Chondrocyte (in vitro differentiated cells): ENCODE data around the gene AMER2. TPM values are rescaled to one million over a fixed set of nuclear protein-coding genes. Genes with fewer than 3 reads are reported as not detected.

ENCODE experiments used
- DNase-seq: peaks from one replicate; pipeline ENCODE4 v3.0.0; 2021; ENCODE audit warnings: mixed read lengths, low spot score
- H3K27ac Mint-ChIP-seq: one replicate; pipeline ENCODE4 v1.8.0; 2021; ENCODE audit warnings: mild to moderate bottlenecking, moderate library complexity, mixed read lengths; ENCODE audit not compliant: unreplicated experiment
- H3K27me3 Mint-ChIP-seq: 2 replicates; pipeline ENCODE4 v1.8.0; 2021; ENCODE audit warnings: low read depth, mixed read lengths
- H3K36me3 Mint-ChIP-seq: 2 replicates; pipeline ENCODE4 v1.8.0; 2021; ENCODE audit warnings: low read depth, mixed read lengths
- H3K4me1 Mint-ChIP-seq: 2 replicates; pipeline ENCODE4 v1.8.0; 2021; ENCODE audit warnings: low read depth, mild to moderate bottlenecking, mixed read lengths
- H3K4me3 Mint-ChIP-seq: one replicate; pipeline ENCODE4 v1.8.0; 2021; ENCODE audit warnings: mild to moderate bottlenecking, moderate library complexity, mixed read lengths; ENCODE audit not compliant: unreplicated experiment
- H3K9me3 Mint-ChIP-seq: 2 replicates; pipeline ENCODE4 v1.8.0; 2021; ENCODE audit warnings: low read depth, mixed read lengths
- CTCF ChIP-seq: fragments of 200-600 bp; sonication (generic); IDR thresholded peaks from 2 replicates; pipeline ENCODE4 v1.5.0; 2021; ENCODE audit warnings: antibody characterized with exemption, mild to moderate bottlenecking, moderate library complexity
- total RNA-seq: library from RNA; stranded (reverse); gene quantifications from 3 replicates; pipeline ENCODE4 v1.2.1, GENCODE V29; 2021

The AMER2 gene
- total RNA-seq, 1 donor from 2014 or later, result not detected

GRCh38 chr13:25147638-25148401 is 24.3 kb downstream of the AMER2 start:
- no peak for DNase-seq
- Mint-ChIP-seq H3K27me3 (peaks cover 37% of the 10 kb centered on the region), H3K36me3 (no peaks in the 10 kb centered on the region), H3K4me3 (no peak overlapping the region), H3K27ac (no peak overlapping the region), H3K4me1 (no peaks in the 10 kb centered on the region), H3K9me3 (no peaks in the 10 kb centered on the region)
- no peak for TF ChIP-seq CTCF

- DNase-seq, result no peak
- no peak overlapping the region for H3K4me3 Mint-ChIP-seq
- no peaks in the 10 kb centered on the region for H3K36me3 Mint-ChIP-seq
- no peak for TF ChIP-seq CTCF
- H3K27me3 Mint-ChIP-seq, result peaks cover 15% of the 10 kb centered on the region
- H3K27ac Mint-ChIP-seq, result no peak overlapping the region
- no peaks in the 10 kb centered on the region for H3K4me1 Mint-ChIP-seq
- no peaks in the 10 kb centered on the region for H3K9me3 Mint-ChIP-seq
Measured at GRCh38 chr13:25143706-25144105, 28.4 kb downstream of the AMER2 start.

- Mint-ChIP-seq H3K9me3 (no peaks in the 10 kb centered on the region), H3K27me3 (peaks cover 27% of the 10 kb centered on the region), H3K27ac (no peak overlapping the region), H3K4me1 (no peaks in the 10 kb centered on the region), H3K4me3 (no peak overlapping the region), H3K36me3 (no peaks in the 10 kb centered on the region)
- no peak for DNase-seq
- no peak for TF ChIP-seq CTCF
Measured at GRCh38 chr13:25141042-25141441, 31.0 kb downstream of the AMER2 start.

- H3K27me3 Mint-ChIP-seq, result peaks cover 39% of the 10 kb centered on the region
- no peak overlapping the region for H3K27ac Mint-ChIP-seq
- DNase-seq, result no peak
- TF ChIP-seq CTCF, result no peak
- H3K4me1 Mint-ChIP-seq, result no peaks in the 10 kb centered on the region
- no peak overlapping the region for H3K4me3 Mint-ChIP-seq
- H3K36me3 Mint-ChIP-seq, result no peaks in the 10 kb centered on the region
- peaks cover 4% of the 10 kb centered on the region for H3K9me3 Mint-ChIP-seq
Measured at GRCh38 chr13:25137788-25138115, 34.3 kb downstream of the AMER2 start.

GRCh38 chr13:25136880-25137787 is 35.0 kb downstream of the AMER2 start:
- no peak for DNase-seq
- TF ChIP-seq CTCF, result no peak
- Mint-ChIP-seq H3K4me3 (no peak overlapping the region), H3K27me3 (peaks cover 41% of the 10 kb centered on the region), H3K36me3 (no peaks in the 10 kb centered on the region), H3K9me3 (peaks cover 4% of the 10 kb centered on the region), H3K4me1 (no peaks in the 10 kb centered on the region), H3K27ac (no peak overlapping the region)
